ENCODE measurements around the gene RNGTT. TPM values are rescaled to one million over a fixed set of nuclear protein-coding genes. Genes with fewer than 3 reads are reported as not detected.
"Not testable (repeated sequence)": the region's sequence is repeated elsewhere in the genome, so short reads cannot be mapped to it uniquely, and the experiment has no call there.

The RNGTT gene
- total and polyA plus RNA-seq, 8 donors = 1.7 to 6.1 (median 2.9) TPM

DNA sequence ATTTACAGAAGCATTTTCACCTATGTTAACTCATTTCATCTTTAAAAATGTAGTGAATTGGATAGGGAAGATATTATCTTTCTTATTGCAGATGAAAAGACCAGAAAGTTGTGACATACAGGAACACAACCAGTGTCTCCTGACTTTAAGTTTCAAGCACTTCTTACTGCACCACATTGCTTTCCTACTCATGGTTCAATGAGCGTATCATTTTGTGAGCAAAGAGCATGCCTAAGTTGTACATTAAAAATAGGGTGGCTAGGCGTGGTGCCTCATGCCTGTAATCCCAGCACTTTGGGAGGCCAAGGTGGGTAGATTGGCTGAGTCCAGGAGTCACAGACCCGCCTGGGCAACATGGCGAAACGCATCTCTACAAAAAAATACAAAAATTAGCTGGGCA is 21.2 kb upstream of the RNGTT start:
- DNase-seq = no peak
- intact Hi-C loops (cut with DNase I) = loop anchor here in 2 of 3 donors (5.0 kb wide), 1 partner anchor 258 kb away; no protein-coding TSS in a partner anchor
- TF ChIP-seq CTCF (IDR thresholded peaks at IDR 0.05) = no peak
- peaks cover 0 to 8% (median 0%) of the 10 kb centered on the region in 3 donors for H3K4me1 ChIP-seq
- FAIRE-seq = no peak
- 91 to 93% methylated on average over 5 of the region's 5 CpGs for WGBS, 2 donors
- H3K27me3 ChIP-seq = no peaks in the 10 kb centered on the region
- no peaks in the 10 kb centered on the region for H3K36me3 ChIP-seq
- no peak overlapping the region for H3K27ac ChIP-seq
- no peaks in the 10 kb centered on the region for H3K9me3 ChIP-seq
- no peak for ATAC-seq
- H3K4me3 ChIP-seq = no peak overlapping the region

- H3K27ac ChIP-seq = no peak overlapping the region
- H3K36me3 ChIP-seq = no peaks in the 10 kb centered on the region
- no peak overlapping the region for H3K4me3 ChIP-seq
- DNase-seq (no peak), FAIRE-seq (no peak), ATAC-seq (no peak)
- H3K9me3 ChIP-seq = no peaks in the 10 kb centered on the region
- H3K27me3 ChIP-seq = no peaks in the 10 kb centered on the region
- no peak for TF ChIP-seq CTCF (IDR thresholded peaks at IDR 0.05)
- H3K4me1 ChIP-seq = peaks cover 0 to 8% (median 0%) of the 10 kb centered on the region in 3 donors
- intact Hi-C loops (cut with DNase I) = no loop called here
Measured at GRCh38 chr6:88984152-88984551, 20.7 kb upstream of the RNGTT start.

GRCh38 chr6:88983532-88983931 is 20.1 kb upstream of the RNGTT start:
- H3K4me1 ChIP-seq = peaks cover 0 to 5% (median 0%) of the 10 kb centered on the region in 3 donors
- WGBS, 2 donors = 60 to 67% methylated on average over 4 of the region's 4 CpGs
- TF ChIP-seq CTCF (IDR thresholded peaks at IDR 0.05) = peak in 3 of 4 donors; percentile 10 to 30 (median 27)
- H3K27me3 ChIP-seq = no peaks in the 10 kb centered on the region
- DNase-seq (peak in 1 of 6 donors; percentile 31), ATAC-seq (peak; percentile 55 to 85 (median 74)), FAIRE-seq (no peak)
- intact Hi-C loops (cut with DNase I) = no loop called here
- no peak overlapping the region for H3K4me3 ChIP-seq
- H3K27ac ChIP-seq = no peak overlapping the region
- H3K36me3 ChIP-seq = no peaks in the 10 kb centered on the region
- H3K9me3 ChIP-seq = no peaks in the 10 kb centered on the region

DNA sequence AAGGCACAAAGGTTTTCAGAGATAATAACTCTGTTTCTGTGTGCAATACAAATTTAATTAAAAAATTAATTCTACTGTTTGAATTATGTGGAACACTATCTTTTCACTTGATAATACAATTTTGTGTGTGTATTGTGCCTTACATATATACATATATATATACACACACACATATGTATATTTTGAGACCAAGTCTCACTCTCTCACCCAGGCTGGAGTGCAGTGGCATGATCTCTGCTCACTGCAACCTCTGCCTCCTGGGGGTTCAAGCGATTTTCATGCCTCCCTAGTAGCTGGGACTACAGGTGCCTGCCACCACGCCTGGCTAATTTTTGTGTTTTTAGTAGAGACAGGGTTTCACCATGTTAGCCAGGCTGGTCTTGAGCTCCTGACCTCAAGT is 19.7 kb upstream of the RNGTT start:
- H3K4me1 ChIP-seq; H3K27me3 ChIP-seq; H3K27ac ChIP-seq; DNase-seq; H3K4me3 ChIP-seq; FAIRE-seq; intact Hi-C loops (cut with DNase I); H3K9me3 ChIP-seq; H3K36me3 ChIP-seq: not testable (repeated sequence)
- WGBS, 2 donors = 86 to 92% methylated on average over 2 of the region's 2 CpGs
- peak in 2 of 4 donors; percentile 9 to 10 for ATAC-seq

- Histone ChIP-seq H3K4me1 (peaks cover 0 to 5% (median 0%) of the 10 kb centered on the region in 3 donors), H3K36me3 (no peaks in the 10 kb centered on the region), H3K9me3 (no peaks in the 10 kb centered on the region), H3K27ac (no peak overlapping the region), H3K4me3 (no peak overlapping the region), H3K27me3 (no peaks in the 10 kb centered on the region)
- peak; percentile 21 to 70 (median 50) for TF ChIP-seq CTCF (IDR thresholded peaks at IDR 0.05)
- FAIRE-seq = peak; percentile 98
- 1 to 2% methylated on average over 2 of the region's 2 CpGs for WGBS, 2 donors
- peak; percentile 91 to 98 (median 96) for ATAC-seq
- intact Hi-C loops (cut with DNase I) = no loop called here
- DNase-seq = peak in 4 of 6 donors; percentile 43 to 68 (median 56)
Measured at GRCh38 chr6:88982720-88983119, 19.3 kb upstream of the RNGTT start.

Data from pancreas (tissue), 10 donors.